ENCODE measurements around the gene AKR1C3.
"Not testable (repeated sequence)": the region's sequence is repeated elsewhere in the genome, so short reads cannot be mapped to it uniquely, and the experiment has no call there.

The AKR1C3 gene

DNA sequence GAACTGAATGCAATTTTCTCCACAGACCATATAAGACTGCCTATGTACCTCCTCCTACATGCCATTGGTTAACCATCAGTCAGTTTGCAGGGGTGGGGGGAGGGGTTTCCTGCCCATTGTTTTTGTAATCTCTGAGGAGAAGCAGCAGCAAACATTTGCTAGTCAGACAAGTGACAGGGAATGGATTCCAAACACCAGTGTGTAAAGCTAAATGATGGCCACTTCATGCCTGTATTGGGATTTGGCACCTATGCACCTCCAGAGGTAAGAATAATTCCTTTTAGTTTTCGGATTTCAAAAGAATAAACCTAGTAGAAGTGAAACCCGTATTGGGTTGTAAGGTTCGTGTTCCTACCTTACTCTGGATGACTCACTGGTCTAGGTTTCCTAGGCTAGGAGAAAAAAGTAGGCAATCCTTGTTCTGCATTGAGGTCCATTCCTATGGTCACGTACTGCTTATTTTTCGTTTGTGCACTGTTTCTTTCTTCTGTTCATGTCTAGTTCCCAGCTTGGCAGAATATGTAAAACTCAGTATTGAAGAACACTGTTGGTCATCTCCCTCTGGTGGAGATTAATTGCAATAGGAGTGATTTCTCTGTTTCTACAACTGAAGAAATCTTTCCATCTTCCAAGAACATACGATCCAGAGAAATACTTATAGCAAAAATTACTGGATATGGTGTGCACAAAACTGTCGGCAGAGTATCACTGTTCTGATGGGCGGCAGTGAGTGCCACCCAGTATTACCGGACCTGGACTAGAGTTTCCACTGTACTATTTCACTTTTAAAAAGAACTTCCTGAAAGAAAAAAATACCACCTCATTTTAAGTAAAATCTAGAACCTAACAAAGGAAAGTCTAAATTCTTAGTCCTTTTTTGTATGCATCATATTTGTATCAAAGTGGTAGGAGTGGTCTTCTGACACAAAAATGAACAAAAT lies at the start of gene AKR1C3:
AKR1C3 (plus strand) TSS at position 150 of the 941 bp plus-strand sequence; CDS start at position 181, 31 bp downstream.
- DNase-seq (ENCODE audit: low read depth): no peak

DNA sequence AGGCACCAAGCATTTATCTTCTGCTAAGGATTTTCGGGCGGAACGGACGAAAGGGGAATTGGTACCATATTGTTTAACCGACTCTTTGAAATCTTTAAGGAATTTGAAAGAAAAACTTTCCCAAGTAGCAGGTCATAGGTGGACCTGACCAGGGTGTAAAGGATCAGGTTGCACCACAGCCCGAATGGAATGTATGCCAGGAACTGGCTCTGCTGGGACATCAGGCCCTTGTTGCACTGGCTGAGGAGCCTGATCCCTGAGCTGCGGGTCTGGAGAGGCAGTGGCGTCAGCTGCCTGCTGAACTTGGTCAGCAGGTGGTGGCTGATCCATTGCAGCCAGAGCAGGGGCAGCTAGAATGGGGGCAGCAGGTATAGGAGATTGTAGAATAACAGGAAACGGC lies 49.1 kb upstream of the AKR1C3 start:
- DNase-seq (ENCODE audit: low read depth): no peak

DNA sequence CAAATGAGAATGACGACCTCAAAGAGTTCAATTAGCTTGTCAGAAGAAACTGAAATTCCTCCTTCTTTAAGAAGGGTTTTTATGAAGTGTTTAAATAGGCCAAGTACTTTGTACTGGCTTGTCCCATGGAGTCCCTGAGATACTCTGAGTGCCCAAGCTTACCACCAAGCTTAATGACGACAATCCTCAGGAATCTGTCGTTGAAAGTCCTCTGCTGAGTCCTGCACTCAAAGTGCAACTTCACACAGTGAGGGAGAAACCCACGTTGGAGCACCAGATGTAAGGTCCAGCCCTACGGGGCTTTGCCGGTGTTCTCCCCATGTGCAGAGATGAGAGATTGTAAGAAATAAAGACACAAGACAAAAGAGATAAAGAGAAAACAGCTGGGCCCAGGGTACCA lies 47.8 kb upstream of the AKR1C3 start:
- DNase-seq (ENCODE audit: low read depth): no peak

DNA sequence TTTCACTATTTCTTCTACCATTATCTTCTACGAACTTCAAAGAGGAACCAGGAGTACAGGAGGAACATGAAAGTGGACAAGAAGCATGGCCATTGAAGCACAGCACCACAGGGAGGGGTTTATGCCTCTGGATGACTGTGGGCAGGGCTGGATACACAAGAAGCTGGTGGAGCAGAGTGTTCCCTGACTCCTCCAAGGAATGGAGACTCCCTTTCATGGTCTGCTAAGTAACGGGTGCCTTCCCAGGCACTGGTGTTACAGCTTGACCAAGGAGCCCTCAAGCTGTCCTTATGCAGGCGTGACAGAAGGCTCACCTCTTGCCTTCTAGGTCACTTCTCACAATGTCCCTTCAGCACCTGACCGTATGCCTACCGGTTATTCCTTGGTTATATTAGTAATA lies 47.2 kb upstream of the AKR1C3 start:
- DNase-seq (ENCODE audit: low read depth): not testable (repeated sequence)

DNA sequence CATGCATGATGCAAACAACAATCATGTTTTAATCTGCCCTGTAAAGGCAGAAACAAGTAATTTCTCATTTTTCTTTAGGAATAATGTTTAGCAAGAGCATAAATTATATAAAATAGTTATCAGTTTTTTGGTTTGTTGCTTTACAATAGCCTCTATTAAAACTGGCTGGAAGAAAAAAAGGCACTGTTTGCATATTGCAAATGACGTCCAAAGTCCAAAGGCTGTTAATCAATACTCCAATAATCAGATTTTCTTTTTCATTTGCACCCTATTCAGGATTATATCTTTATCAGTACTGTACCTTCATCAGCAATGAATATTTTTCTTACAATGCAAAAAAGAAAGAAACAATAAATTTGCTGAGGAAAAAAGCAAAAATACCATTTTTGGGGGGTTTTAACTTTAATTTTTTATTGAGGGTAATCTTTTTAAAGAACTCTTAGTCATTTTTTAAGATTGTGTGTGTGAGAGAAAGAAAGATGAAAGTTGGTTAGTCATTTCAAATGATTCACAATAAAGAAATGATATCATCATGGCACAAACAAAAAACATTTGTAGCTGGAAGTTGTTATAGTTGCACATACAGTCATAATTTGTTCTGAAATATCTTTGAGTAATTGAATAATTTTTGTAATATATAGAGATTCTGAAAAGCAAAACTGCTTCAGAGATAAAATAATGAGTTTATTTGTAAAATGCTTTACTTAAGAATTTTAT lies 46.1 kb upstream of the AKR1C3 start:
- DNase-seq (ENCODE audit: low read depth): no peak

DNA sequence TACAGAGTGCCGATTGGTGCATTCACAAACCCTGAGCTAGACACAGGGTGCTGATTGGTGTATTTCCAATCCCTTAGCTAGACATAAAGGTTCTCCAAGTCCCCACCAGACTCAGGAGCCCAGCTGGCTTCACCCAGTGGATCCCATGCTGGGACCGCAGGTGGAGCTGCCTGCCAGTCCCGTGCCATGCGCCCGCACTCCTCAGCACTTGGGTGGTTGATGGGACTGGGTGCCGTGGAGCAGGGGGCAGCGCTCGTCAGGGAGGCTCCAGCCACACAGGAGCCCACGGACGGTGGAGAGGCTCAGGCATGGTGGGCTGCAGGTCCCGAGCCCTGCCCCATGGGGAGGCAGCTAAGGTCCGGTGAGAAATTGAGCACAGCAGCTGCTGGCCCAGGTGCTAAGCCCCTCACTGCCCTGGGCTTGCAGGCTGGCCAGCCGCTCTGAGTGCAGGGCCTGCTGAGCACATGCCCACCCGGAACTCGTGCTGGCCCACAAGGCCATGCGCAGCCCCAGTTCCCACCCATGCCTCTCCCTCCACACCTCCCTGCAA lies 41.2 kb upstream of the AKR1C3 start:
- not testable (repeated sequence) for DNase-seq (ENCODE audit: low read depth)

DNA sequence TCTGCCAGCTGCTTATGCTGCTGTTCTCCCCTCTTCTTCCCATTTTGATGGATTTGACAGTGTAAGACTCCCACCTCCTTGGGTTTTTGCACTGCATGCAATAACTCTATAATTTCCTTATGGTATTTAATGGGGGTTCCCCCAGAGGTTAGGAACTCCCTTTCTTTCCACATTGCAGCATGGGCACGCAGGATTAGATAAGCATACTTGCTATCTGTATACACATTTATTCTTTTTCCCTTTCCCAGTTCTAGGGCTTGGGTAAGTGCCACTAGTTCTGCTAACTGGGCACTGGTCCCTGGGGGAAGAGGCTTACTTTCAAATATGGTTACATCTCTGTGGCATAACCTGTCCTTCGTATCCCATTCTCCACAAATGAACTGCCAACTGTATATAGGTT lies 39.4 kb upstream of the AKR1C3 start:
- DNase-seq (ENCODE audit: low read depth): not testable (repeated sequence)

DNA sequence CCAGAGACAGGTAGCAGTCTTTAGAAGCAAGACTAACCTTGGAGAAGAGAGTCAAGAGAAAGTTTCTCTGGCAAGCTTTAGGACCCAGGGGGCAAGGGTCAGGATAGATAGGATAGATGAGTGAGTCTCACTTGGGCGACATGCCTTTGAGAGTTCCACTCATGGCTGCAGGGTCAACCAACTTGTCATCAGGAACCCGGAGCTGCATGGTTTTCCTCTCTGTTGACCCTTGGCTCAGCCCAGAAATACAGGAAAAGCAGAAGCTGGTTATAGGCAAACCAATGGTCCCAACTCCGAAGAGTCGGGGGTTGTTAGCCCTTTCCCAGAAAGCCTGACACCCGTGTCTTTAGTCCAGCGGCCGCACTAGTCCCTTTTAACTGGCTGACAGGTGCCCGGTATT lies 34.9 kb upstream of the AKR1C3 start:
- DNase-seq (ENCODE audit: low read depth): not testable (repeated sequence)

DNA sequence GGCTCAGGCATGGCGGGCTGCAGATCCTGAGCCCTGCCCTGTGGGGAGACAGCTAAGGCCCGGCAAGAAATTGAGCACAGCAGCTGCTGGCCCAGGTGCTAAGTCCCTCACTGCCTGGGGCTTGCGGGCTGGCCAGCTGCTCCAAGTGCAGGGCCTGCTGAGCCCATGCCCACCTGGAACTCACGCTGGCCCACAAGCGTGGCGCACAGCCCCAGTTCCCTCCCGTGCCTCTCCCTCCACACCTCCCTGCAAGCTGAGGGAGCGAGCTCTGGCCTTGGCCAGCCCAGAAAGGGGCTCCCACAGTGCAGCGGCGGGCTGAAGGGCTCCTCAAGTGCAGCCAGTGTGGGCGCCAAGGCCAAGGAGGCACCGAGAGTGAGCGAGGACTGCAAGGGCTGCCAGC lies 33.4 kb upstream of the AKR1C3 start:
- not testable (repeated sequence) for DNase-seq (ENCODE audit: low read depth)

DNA sequence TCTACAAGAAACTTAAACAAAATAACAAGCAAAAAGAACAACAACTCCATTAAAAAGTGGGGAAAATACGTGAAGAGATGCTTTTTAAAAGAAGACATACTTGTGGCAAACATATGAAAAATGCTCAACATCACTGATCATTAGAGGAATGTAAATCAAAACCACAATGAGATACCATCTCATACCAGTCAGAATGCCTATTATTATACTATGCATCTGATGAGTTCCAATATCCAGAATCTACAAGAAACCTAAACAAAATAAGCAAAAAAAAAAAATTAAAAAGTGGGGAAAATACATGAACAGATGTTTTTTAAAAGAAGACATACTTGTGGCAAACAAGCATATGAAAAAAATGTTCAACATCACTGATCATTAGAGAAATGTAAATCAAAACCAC lies 29.6 kb upstream of the AKR1C3 start:
- no peak for DNase-seq (ENCODE audit: low read depth)

DNA sequence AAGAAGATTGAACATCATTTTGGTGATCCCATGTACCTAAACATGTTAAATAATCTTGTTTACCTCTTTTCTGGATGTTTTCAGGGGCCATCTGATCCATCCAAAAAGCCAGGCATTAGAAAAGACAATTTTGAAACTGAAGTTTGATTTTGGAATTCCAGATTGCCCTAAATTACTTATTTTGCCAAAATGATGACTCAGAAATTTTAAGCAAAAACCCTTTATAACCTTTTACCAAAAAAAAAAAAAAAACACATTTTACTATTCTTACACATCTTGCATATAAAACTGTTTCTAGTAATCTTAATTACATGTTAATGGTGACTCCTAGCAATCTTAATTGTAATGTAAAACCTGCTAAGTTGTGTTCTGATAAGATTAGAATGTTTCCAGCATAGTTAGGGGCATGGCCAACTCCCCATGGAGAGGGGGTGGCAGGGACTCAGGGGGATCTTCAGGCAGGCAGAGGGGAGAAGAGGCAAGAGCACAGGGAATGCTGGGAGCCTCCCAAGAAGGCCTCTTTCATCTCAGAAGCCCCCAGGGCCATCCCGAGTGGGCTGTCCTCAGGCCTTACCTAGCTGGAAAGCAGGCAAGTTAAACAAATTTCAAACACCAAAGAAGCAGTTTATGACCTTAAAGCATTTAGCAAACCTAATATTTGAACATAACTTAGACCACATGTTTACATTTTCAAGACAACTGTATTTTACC lies 25.8 kb upstream of the AKR1C3 start:
- DNase-seq (ENCODE audit: low read depth): no peak

DNA sequence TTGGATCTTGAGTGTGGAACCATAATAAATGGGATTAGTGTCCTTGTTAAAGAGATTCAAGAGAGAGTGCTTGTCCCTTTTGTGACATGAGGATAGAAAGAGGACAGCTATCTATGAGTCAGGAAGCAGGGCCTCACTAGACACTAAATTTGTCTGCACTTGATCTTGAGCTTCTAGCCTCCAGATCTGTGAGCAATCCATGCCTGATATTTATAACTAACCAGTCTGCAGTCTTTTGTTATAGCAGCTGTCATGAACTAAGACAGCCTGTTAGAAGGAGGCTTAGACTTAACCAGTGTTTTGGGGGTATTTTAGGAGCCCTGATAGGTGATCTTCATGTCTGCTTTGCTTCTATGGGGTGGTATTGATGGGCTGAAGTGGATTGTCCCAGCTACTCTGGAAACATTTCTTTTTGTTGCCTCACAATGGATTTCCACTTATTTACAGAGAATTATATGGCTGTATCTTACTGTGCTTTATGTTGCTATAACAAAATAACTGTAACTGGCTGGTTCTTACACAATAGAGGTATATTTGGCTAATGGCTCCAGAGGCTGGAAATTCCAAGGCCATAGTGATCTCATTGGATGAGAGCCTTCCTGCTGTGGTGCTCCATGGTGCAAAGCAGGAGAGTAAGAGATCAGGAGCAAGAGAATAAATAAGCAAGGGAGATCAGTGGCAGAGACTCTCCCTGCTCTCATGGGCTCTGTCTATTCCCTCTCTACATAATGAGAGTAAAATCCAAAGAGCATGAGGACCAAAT lies 23.4 kb upstream of the AKR1C3 start:
- no peak for DNase-seq (ENCODE audit: low read depth)

DNA sequence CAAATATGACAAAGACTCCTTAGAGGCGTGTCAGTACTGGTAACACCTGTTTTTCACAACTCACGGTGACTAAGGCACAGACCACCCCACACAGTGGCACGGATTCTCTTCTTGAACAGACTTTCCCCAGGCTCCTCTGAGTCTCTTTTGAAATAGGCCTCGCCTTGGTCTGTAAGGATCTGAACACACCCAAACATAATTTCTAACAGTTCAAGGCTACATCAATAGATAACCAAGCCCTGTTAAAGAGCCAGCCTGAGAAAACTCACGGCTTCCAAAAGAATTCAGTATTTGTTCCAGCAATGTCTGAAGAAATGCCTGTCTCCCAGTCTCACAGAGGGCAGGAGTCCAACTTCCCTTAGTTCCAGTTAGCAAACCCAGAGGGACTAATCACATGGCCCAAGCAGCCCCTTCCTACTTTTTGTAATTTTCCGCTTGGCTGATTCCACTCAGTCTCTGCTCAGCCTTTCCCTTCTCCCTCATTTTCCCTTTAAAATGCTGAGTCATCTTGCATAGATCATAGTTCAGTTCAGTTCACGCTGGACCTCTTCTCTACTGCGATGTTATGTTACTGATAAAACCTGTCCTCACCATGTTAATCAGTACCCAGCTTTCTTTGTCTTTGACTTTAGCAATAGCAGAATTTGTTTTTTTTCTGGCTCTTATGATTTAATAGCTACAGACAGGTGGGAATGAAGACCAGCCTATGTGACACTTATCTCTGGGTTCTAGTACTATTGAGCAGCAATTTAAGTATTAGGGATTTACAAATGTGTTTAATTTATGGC lies 22.6 kb upstream of the AKR1C3 start:
- DNase-seq (ENCODE audit: low read depth): no peak

DNA sequence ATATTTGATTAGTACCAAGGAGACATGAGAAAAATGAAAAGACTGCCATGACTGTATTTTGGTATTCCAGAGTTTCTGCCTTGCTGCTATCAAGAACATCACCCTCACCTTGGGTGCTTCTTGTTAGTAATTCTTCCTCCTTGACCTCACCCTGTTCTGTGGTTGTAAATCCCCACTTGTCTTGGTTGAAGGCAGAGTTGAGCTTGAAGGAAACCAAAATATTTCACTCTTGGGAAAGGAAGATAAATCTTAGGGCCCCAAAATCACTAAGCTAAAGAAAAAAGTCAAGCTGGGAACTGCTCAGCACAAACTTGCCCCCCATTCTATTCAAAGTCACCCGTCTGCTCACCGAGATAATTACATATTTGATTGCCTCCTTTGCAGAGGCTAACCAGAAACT lies 20.6 kb upstream of the AKR1C3 start:
- DNase-seq (ENCODE audit: low read depth): no peak

DNA sequence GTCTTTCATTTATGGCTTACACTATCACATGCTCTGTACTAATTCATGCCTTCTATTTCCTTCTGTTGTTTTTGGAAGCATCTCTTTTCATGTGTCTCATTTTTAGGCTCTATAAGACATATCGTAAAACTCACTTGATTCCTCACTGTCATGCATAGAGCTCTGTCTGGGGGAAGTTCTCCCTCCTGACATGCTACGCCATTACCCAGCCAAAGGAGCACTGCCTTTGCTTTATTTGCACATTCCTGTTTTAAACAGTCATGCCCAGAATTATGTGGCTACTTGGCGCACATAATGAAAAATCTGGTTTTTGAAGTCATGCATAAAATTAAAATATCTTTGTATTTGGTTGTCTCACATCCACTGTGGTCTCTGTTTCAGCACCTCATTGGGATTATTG lies 17.6 kb upstream of the AKR1C3 start:
- DNase-seq (ENCODE audit: low read depth): no peak

DNA sequence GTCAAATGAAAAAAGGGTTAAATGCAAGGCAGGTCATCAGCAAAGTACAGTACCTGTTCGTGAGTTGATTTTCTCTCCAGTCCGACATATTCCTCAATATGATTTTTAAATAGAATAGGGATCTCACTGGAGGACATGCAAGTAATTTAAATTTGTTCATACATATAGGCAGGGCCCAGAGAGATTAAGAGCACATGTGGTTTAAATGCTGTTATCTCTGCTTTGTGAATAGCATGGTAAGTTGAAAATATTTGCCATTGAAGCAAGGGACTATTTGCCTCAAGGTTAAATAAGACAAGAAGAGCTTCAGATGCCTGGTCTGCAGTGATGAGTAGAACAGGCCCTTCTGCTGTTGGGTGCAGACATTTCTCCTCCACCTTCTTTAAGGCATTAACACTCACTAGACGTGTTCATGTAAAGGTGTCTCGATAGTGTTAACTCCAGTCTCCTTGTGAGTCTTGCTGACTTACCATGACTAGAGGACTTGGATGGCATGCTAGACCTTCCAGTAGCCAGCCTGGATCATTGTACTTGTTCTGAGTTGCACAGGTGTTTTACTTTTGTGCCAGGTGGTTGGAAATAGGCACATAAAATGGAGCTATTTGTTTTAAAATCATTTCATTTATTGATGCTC lies 15.6 kb upstream of the AKR1C3 start:
- no peak for DNase-seq (ENCODE audit: low read depth)

DNA sequence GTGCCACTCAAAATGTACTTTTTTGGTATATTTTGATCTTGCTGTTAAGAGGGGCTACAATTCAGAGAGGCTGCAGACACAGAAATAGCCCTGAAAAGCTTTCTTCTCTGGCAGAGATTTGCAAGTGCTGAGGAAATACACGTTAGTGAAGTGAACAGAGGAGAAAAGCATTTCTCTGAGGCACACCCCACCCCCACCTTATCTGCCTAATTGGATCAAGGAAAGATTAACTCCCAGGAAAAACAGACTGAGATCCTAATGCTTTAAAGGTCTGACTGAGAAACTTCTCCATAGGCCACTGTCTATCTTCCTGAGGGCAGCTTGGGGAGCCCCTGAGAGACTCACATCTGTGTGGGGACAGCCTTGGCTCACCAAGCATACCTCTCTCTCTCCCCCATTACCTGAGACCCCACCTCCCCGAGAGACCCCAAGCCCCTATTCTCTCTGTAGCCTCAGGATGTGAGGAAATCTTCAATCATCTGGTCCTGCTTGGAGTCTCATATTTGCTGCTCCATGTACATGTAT lies 14.8 kb upstream of the AKR1C3 start:
- no peak for DNase-seq (ENCODE audit: low read depth)

DNA sequence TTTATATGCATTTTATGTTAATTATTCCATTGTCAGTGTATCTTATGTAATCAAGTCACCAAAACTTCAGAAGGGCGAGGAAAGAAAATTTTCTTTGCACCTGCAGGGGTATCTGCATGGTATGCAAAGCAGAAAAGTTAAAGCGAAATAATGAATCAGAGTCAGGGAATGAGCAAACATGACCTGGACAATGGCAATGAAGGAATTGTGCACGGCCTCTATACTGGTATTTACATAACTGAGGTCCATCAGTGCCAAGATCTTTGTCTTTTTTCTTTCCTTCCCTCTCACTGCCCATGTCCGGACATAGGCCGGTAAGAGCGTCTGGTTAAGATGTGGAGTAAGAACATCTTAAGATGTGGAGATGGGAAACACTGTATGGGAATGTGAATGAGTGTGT lies 14.4 kb upstream of the AKR1C3 start:
- no peak for DNase-seq (ENCODE audit: low read depth)

DNA sequence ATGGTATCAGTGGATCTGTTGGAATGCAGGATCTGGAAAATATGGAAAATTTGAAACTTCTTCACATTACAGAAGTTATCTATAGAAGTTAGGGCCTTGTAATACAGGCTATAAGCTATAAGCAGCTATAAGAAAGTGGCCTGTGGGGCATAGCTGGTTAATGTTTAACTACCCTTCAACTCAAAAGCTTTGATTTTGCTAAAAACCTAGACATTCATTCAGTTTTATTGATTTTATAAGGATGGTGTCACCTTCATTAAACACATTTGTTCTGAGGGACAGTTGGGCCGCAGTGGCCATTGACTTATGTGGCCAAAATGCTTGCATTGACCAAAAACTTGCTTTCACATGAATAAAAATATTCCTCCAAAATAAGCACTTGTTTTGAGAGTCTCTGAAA lies 13.1 kb upstream of the AKR1C3 start:
- no peak for DNase-seq (ENCODE audit: low read depth)

DNA sequence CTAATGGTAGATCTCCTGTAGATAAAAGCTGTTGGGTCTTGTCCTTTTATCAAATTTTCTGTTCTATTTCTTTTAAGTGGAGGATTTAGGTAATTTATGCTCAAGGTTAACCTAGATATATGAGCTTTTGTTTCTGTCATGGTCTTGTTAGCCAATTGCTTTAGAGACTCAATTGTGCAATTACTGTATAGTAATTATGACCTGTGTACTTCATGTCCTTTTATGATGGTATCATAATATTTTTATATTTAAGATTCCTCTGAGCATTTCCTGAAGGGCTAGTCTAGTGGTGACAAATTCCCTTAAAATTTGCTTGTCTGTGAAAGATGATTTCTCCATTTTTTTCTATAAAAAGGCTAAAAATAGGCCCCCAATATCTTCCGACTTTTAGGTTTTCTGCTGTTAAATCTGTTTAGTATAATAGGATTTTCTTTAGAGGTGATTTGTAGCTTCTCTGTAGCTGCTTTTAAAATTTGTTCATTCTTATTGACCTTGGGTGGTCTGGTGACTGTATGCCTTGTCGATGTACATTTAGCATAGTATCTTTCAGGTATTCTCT lies 5.4 kb upstream of the AKR1C3 start:
- DNase-seq (ENCODE audit: low read depth): no peak

All from stimulated activated CD8-positive, alpha-beta memory T cell treated with anti-CD3 and anti-CD28 coated beads, Interleukin-7, amount 100 ng/mL, for 24 hours (primary cell).